Measurements from ENCODE around the gene HSD17B7. TPM values are rescaled to one million over a fixed set of nuclear protein-coding genes. Genes with fewer than 3 reads are reported as not detected.
"Not testable (repeated sequence)": the region's sequence is repeated elsewhere in the genome, so short reads cannot be mapped to it uniquely, and the experiment has no call there.

The HSD17B7 gene, protein sequence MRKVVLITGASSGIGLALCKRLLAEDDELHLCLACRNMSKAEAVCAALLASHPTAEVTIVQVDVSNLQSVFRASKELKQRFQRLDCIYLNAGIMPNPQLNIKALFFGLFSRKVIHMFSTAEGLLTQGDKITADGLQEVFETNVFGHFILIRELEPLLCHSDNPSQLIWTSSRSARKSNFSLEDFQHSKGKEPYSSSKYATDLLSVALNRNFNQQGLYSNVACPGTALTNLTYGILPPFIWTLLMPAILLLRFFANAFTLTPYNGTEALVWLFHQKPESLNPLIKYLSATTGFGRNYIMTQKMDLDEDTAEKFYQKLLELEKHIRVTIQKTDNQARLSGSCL
- total RNA-seq (2021) (49.4 and 55.6 TPM in 2 replicates), Bru-seq, nascent RNA (percentile 93 among the genes with signal in this experiment), BruChase-seq, experiment 1, labeled RNA remaining after a 2-hour chase (percentile 74 among the genes with signal in this experiment), BruChase-seq, experiment 2, labeled RNA remaining after a 6-hour chase (percentile 75 among the genes with signal in this experiment)
- long read RNA-seq, transcript HSD17B7-201 (9 exons, 1,190 nt): major isoform, 85 of 97 reads
- long read RNA-seq, partial matches to known transcripts: 1 of 97 reads
- long read RNA-seq, other reads (novel, unspliced or antisense): 10 of 97 reads

DNA sequence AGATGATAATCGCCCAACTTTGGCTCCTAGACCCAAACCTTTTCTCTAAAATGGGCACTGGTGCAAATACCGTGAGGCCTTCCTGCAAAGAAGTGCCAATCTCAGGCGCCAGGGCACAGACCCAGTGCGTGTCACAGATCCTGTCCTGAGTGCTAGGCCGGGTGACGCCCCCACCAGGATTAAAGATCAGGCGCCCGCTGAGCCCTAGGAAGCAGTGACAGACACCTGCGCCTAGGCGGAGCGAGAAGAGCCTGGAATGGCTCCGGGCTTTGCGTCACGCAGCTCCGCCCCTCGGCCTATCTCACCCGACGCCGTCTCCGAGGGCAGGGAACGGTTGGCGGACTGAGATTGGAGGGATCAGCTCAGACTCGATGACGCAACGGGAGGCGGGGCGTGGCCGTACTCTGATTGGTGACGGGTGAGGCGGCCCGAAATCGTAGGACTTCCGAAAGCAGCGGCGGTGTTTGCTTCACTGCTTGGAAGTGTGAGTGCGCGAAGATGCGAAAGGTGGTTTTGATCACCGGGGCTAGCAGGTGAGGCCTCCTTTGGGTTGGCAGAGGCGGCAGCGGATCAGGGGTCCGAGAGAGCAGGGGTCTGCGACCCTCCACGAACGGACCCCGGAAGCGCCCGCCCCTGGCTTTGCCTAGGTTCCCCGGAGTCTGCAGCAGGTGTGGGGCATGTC is at the start of gene HSD17B7:
TSS of gene HSD17B7 (plus strand) at position 400 of the 682 bp plus-strand sequence. CDS start at position 499, 99 bp downstream.
- not testable (repeated sequence) for BruUV-seq (replicated peaks)

DNA sequence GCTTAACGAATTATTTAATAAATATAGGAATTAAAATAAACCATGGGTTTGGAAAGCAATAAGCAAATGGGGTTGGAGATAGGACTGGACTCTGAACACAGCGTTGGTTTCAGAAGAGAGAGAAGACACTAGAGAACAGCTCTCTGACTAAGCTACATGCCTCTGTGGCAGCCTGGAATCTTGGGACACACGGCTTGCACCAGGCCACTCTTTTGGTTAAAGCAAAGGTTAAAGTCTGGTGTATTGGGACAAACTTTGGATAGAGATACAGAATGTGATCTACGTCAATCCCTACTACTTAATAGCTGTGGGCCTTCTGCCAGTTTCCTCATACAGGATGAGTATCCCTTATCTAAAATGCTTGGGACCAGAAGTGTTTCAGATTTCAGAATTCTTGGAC is 49.7 kb upstream of the HSD17B7 start:
- TF ChIP-seq, protein P1, sequence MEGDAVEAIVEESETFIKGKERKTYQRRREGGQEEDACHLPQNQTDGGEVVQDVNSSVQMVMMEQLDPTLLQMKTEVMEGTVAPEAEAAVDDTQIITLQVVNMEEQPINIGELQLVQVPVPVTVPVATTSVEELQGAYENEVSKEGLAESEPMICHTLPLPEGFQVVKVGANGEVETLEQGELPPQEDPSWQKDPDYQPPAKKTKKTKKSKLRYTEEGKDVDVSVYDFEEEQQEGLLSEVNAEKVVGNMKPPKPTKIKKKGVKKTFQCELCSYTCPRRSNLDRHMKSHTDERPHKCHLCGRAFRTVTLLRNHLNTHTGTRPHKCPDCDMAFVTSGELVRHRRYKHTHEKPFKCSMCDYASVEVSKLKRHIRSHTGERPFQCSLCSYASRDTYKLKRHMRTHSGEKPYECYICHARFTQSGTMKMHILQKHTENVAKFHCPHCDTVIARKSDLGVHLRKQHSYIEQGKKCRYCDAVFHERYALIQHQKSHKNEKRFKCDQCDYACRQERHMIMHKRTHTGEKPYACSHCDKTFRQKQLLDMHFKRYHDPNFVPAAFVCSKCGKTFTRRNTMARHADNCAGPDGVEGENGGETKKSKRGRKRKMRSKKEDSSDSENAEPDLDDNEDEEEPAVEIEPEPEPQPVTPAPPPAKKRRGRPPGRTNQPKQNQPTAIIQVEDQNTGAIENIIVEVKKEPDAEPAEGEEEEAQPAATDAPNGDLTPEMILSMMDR (conservative IDR thresholded peaks at IDR 0.05; ENCODE audit: low read depth, low read length): no peak
- no peak for TF ChIP-seq EZH2 (IDR thresholded peaks at IDR 0.05; ENCODE audit: borderline replicate concordance, low read depth, low read length, poor library complexity, severe bottlenecking)
- POLR2A ChIA-PET (ENCODE audit: low non-redundant PET): no interaction called here

More for the DNA sequence above, at the start of gene HSD17B7:
- CTCF ChIA-PET; H3K27me3 ChIP-seq (replicated peaks; ENCODE audit: insufficient read depth, low read depth, low read length, poor library complexity); POLR2A ChIA-PET (ENCODE audit: low non-redundant PET); H3K4me1 ChIP-seq (ENCODE audit: insufficient read depth, low read length, poor library complexity, severe bottlenecking); H3K36me3 ChIP-seq (ENCODE audit: insufficient read depth, low read length, poor library complexity, severe bottlenecking); H3K9me3 ChIP-seq (ENCODE audit: low read depth, low read length, poor library complexity, severe bottlenecking): not testable (repeated sequence)
- peak within 1 kb of the TSS; percentile 89 for H3K27ac ChIP-seq (ENCODE audit: low read depth, low read length, poor library complexity, severe bottlenecking)
- H3K4me3 ChIP-seq (ENCODE audit: low read depth, low read length, poor library complexity, severe bottlenecking): peak within 1 kb of the TSS; percentile 47
- intact Hi-C loops (cut with micrococcal nuclease; ENCODE audit: unreplicated experiment): loop anchor here (10.0 kb wide), 1 partner anchor 736 kb away; no protein-coding TSS in a partner anchor
- DNase-seq (ENCODE audit: low spot score): peak; percentile 84

DNA sequence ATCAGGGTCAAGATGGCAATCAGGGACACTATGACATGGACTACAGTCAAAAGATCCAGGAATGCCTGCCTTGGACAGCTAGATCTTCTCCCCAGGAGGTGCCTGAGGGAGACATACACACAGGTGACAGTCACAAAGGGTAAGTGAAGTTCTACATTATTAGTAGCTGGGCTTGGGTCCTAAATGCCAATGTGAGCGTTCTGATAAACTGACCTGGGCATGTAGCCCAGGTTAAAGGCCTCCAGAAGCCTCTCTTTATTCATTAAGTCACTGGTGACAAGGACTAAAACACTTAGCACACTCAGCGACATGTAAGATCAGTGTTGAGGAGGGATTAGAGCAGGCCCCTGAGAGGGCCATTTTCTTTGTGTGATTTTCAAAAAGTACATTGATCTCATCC is 48.9 kb upstream of the HSD17B7 start:
- H3K27me3 ChIP-seq (replicated peaks; ENCODE audit: insufficient read depth, low read depth, low read length, poor library complexity): no peaks in the 10 kb centered on the region
- H3K4me1 ChIP-seq (ENCODE audit: insufficient read depth, low read length, poor library complexity, severe bottlenecking): peaks cover 3% of the 10 kb centered on the region
- H3K36me3 ChIP-seq (ENCODE audit: insufficient read depth, low read length, poor library complexity, severe bottlenecking): peaks cover 17% of the 10 kb centered on the region
- TF ChIP-seq, protein P1 (conservative IDR thresholded peaks at IDR 0.05; ENCODE audit: low read depth, low read length): no peak
- TF ChIP-seq EZH2 (IDR thresholded peaks at IDR 0.05; ENCODE audit: borderline replicate concordance, low read depth, low read length, poor library complexity, severe bottlenecking): no peak
- peaks cover 5% of the 10 kb centered on the region for H3K9me3 ChIP-seq (ENCODE audit: low read depth, low read length, poor library complexity, severe bottlenecking)
- ChIA-PET CTCF (no interaction called here), POLR2A (ENCODE audit: low non-redundant PET) (no interaction called here)
- no peak for DNase-seq (ENCODE audit: low spot score)
- no peak overlapping the region for H3K4me3 ChIP-seq (ENCODE audit: low read depth, low read length, poor library complexity, severe bottlenecking)
- intact Hi-C loops (cut with micrococcal nuclease; ENCODE audit: unreplicated experiment): no loop called here
- no TSS peak for BruUV-seq (replicated peaks)
- no peak overlapping the region for H3K27ac ChIP-seq (ENCODE audit: low read depth, low read length, poor library complexity, severe bottlenecking)

More for the DNA sequence above, 49.7 kb upstream of the HSD17B7 start:
- no peak overlapping the region for H3K4me3 ChIP-seq (ENCODE audit: low read depth, low read length, poor library complexity, severe bottlenecking)
- no peak for DNase-seq (ENCODE audit: low spot score)
- peaks cover 3% of the 10 kb centered on the region for H3K4me1 ChIP-seq (ENCODE audit: insufficient read depth, low read length, poor library complexity, severe bottlenecking)
- no TSS peak for BruUV-seq (replicated peaks)
- H3K27me3 ChIP-seq (replicated peaks; ENCODE audit: insufficient read depth, low read depth, low read length, poor library complexity): no peaks in the 10 kb centered on the region
- intact Hi-C loops (cut with micrococcal nuclease; ENCODE audit: unreplicated experiment): no loop called here
- H3K27ac ChIP-seq (ENCODE audit: low read depth, low read length, poor library complexity, severe bottlenecking): no peak overlapping the region
- H3K36me3 ChIP-seq (ENCODE audit: insufficient read depth, low read length, poor library complexity, severe bottlenecking): peaks cover 9% of the 10 kb centered on the region
- CTCF ChIA-PET: no interaction called here
- peaks cover 3% of the 10 kb centered on the region for H3K9me3 ChIP-seq (ENCODE audit: low read depth, low read length, poor library complexity, severe bottlenecking)

DNA sequence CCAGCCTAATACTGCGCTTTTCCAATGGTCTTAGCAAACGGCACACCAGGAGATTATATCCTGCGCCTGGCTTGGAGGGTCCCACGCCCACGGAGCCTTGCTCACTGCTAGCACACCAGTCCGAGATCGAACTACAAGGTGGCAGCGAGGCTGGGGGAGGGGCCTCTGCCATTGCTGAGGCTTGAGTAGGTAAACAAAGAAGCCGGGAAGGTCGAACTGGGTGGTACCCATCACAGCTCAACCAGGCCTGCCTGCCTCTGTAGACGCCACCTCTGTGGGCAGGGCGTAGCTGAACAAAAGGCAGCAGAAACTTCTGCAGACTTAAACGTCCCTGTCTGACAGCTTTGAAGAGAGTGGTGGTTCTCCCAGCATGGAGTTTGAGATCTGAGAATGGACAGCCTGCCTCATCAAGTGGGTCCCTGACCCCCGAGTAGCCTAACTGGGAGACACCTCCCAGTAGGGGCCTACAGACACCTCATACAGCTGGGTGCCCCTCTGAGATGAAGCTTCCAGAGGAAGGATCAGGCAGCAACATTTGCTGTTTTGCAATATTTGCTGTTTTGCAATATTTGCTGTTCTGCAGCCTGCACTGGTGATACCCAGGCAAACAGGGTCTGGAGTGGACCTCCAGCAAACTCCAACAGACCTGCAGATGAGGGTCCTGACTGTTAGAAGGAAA is 44.1 kb upstream of the HSD17B7 start:
- H3K36me3 ChIP-seq (ENCODE audit: insufficient read depth, low read length, poor library complexity, severe bottlenecking): peaks cover 17% of the 10 kb centered on the region
- DNase-seq (ENCODE audit: low spot score); H3K27me3 ChIP-seq (replicated peaks; ENCODE audit: insufficient read depth, low read depth, low read length, poor library complexity); H3K27ac ChIP-seq (ENCODE audit: low read depth, low read length, poor library complexity, severe bottlenecking); CTCF ChIA-PET; BruUV-seq (replicated peaks); H3K4me1 ChIP-seq (ENCODE audit: insufficient read depth, low read length, poor library complexity, severe bottlenecking); intact Hi-C loops (cut with micrococcal nuclease; ENCODE audit: unreplicated experiment); H3K9me3 ChIP-seq (ENCODE audit: low read depth, low read length, poor library complexity, severe bottlenecking); H3K4me3 ChIP-seq (ENCODE audit: low read depth, low read length, poor library complexity, severe bottlenecking): not testable (repeated sequence)
- POLR2A ChIA-PET (ENCODE audit: low non-redundant PET): interaction anchor here (0.7 kb wide), 1 partner anchor 181 kb away, joined by 3 read pairs; no protein-coding TSS in a partner anchor
